GM20000 (cell line): Measurements from ENCODE around the gene TTC23L.

ENCODE experiments used
- DNase-seq: peaks from one replicate; pipeline ENCODE4 v3.0.0; 2012; ENCODE audit warnings: low spot score
- CTCF ChIP-seq: IDR thresholded peaks from 2 replicates; pipeline ENCODE4 v1.5.1; 2012; ENCODE audit warnings: mild to moderate bottlenecking, control low read depth; ENCODE audit errors: extremely low read depth, missing control alignments

TTC23L gene

GRCh38 chr5:34844999-34845398, 6.0 kb downstream of the TTC23L start:
- no peak for DNase-seq
- no peak for TF ChIP-seq CTCF

- no peak for TF ChIP-seq CTCF
- no peak for DNase-seq
These were observed 8.1 kb downstream of the TTC23L start for GRCh38 chr5:34847056-34847455.

- DNase-seq = no peak
- no peak for TF ChIP-seq CTCF
These were observed 8.6 kb downstream of the TTC23L start for GRCh38 chr5:34847552-34847951.

GRCh38 chr5:34848230-34848629, 9.3 kb downstream of the TTC23L start:
- DNase-seq = no peak
- TF ChIP-seq CTCF = no peak

GRCh38 chr5:34849253-34849652, 10.3 kb downstream of the TTC23L start:
- no peak for DNase-seq
- no peak for TF ChIP-seq CTCF

GRCh38 chr5:34854459-34855174, 15.7 kb downstream of the TTC23L start:
- peak; percentile 69 for DNase-seq
- TF ChIP-seq CTCF = no peak

- no peak for DNase-seq
- TF ChIP-seq CTCF = no peak
These were observed 18.2 kb downstream of the TTC23L start for GRCh38 chr5:34857161-34857560.
